Effector CD4-positive, alpha-beta T cell (primary cell): ENCODE measurements around the gene FAM193A.
"Not testable (repeated sequence)": the region's sequence is repeated elsewhere in the genome, so short reads cannot be mapped to it uniquely, and the experiment has no call there.

ENCODE experiments used
- DNase-seq: peaks from one replicate; pipeline ENCODE4 v3.0.0-alpha.2; 2020

FAM193A gene

DNA sequence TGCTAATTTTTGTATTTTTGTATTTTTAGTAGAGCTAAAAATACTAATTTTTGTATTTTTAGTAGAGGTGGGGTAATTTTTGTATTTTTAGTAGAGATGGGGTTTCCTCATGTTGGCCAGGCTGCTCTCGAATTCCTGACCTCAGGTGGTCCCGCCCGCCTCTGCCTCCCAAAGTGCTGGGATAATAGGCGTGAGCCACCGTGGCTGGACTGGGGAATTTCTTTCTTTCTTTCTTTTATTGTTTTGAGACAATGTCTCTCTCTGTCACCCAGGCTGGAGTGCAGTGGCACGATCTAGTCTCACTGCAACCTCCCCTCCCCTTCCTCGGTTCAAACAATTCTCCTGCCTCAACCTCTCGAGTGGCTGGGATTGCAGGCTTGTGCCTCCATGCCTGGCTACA is 83.0 kb downstream of the FAM193A start:
- no peak for DNase-seq

DNA sequence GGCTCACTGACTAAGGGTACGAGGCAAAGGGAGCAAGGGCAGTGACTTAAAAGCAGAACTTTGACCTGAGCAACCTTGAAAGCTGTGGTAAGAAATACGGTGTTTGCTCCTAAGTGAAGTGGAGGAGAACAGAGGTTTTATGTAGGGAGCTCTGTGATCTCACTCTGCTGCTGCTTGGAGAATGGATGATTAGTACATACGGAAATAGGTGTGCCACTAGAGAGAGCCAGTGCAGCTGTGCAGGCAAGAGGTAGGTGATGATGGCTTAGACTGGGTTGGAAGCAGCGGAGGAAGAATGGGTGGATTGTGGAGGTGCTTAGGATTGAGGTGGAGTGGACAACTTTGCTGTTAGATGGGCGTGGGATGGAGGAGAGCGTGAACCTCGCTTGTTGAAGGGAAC is 85.0 kb downstream of the FAM193A start:
- DNase-seq, result no peak

DNA sequence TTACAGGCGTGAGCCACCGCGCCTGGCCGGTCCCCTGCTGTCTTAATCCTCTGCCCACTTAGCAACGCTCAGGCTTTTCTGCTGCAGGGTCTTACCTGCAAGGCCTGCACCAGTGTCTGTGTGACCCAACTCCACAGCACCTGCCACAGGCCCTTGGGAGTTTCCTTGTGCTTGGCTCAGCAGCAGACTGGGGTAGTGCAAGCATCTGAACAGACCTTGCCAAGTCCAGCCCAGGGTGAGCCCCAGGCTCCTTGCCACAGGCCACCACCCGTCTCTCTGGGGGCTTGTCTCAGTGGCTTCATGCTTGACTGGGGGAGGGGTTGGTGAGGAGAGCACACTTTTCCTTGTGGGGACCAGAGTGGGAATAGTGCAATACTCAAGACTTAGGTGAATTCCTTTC is 87.0 kb downstream of the FAM193A start:
- no peak for DNase-seq

DNA sequence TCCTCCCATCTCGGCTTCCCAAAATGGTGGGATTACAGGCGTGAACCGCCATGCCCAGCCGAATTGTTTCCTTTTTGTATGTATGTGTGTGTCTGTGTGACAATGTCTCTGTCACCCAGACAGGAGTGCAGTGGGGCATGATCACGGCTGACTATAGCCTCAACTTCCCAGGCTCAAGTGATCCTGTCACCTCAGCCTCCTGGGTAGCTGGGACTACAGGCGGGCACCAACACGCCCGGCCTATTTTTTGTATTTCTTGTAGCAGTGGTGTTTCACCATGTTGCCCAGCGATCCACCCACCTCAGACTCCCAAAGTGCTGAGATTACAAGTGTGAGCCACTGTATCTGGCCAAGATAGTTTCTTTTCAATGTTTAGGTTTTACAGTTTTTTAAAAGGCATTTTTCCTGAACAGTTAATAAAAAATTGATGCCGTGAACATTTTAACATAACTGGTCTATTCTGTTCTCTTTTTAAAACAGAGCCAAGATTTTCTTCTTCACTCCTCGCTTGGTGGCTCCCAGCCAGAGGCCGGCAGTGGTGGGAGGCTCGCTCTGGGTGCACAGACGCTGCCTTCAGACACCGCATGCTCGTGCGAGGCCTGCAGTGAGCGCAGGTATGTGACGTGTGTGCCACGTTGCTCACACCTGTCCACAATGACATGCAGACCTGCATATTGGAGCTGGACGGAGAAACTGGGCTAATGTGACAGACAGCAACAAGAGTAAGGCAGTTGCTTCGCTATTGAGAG is 88.5 kb downstream of the FAM193A start:
- no peak for DNase-seq

DNA sequence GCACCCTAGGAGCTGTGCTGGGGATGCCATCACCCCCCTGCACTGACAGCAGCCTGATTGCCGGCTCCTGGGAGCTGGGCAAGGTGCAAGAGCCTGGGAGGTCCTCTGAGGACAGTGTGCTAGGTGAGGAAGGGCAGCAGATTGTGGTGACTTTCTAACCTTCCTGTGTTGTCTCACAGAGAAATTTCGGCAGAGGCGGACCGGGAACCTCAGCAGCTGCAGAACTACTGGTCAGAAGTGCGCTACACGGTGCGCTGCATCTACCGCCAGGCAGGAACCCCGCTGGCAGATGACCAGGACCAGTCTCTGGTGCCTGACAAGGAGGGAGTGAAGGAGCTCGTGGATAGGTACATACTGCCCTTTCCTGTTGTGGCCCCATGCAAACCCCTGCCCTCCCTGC is 89.8 kb downstream of the FAM193A start:
- no peak for DNase-seq

DNA sequence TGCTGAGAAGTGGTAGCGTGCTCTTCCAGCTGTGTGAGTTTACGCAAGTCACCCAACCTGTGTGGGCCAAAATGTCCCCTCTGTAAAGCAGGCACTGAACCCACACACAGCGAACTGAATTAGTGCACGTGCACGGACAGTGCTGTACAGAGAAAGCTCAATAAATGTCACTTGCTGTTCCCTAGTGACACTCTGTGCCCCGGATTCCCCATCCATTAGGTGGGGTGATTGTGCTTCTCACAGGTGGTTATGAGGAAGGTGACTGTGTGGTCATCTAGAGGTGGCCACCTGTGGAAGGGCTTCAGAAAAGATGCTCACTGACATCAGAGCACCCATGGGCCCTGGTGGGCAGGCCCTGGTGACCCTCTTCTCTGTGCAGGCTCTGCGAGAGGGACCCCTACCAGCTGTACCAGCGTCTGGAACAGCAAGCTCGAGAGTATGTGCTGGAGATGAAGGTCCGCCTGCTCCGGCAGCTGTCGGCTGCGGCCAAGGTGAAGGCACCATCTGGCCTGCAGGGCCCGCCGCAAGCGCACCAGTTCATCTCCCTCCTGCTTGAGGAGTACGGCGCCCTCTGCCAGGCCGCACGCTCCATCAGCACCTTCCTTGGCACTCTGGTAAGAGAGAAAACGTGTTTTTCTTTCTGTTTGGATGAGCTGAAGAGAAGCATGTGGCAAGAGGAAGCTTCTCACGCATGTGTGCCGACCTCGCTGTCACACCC is 94.3 kb downstream of the FAM193A start:
- no peak for DNase-seq

DNA sequence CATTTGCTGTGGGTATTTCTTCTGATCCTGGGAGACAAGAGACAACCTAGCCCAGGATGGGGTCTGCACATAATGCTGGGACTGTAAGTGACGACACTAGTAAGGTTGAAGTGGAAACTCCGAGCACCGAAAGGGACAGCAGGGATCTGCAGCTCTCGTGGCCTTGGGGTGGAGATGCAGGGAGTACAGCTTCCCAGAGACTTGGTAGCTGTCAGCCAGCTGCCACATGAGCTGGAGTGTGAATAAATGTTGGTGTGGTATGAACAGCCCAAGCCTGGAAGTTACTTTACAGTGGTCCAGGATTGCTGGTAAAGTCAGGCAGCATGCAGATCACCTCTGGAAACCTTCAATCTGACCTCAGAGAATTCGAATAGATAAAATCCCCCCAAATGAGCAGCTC is 97.6 kb downstream of the FAM193A start:
- no peak for DNase-seq

DNA sequence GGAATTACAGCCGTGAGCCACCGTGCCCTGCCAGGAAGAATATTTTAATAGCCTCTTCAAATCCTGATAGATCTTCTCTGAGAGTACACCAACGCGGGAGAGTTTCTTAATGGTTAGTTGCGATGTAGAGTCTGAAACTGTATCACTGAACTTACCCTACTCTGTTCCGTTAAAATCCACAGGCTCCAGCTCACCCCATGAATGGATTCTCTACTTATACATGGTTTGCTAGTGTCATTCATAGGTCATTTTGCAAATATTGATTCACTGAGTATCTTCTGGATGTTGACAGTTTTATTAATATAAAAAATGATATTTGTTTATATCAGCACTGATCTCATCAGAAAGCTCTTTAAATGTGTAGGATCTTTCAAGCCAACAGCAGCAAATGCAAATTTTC is 99.9 kb downstream of the FAM193A start:
- no peak for DNase-seq

DNA sequence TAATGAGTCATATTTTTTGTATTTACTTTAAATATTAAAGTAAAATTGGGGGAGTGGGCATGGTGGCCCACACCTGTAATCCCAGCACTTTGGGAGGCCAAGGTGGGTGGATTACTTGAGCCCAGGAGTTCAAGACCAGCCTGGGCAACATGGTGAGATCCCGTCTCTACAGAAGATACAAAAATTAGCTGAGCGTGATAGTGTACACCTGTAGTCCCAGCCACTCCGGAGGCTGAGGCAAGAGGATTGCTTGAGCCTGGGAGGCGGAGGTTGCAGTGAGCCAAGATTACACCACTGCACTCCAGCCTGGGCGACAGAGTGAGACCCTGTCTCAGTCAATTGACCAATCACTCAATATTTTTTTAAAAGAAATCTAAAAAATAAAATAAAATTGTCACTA is 100.5 kb downstream of the FAM193A start:
- not testable (repeated sequence) for DNase-seq

DNA sequence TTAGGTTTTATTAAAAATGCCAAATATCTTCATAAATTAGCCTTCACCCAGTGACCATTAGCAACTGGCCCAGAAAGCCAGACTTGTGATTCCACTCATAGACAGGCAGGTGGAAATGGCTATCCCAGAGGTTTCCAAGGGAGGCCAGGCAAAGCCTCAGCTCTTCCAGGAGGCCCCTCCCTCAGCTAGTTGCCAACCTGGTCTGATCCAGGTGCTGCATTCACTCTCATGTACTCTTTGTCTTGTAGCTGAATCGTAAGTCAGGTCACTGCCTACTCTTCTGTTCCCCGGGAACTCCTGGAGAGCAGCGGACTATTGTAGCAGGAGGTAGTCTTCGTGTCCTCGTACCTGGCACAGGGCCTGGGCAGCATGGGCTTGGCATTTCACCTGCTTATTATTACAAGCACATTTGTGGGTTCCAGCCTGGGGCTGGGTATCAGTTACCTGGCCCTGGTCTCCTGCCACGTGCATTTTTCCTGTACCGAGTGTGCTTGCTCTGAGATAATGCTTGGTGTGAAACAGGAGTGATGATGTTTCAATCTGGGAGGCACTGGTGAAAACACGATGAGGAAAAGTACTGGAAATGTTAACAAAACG is 101.6 kb downstream of the FAM193A start:
- no peak for DNase-seq

DNA sequence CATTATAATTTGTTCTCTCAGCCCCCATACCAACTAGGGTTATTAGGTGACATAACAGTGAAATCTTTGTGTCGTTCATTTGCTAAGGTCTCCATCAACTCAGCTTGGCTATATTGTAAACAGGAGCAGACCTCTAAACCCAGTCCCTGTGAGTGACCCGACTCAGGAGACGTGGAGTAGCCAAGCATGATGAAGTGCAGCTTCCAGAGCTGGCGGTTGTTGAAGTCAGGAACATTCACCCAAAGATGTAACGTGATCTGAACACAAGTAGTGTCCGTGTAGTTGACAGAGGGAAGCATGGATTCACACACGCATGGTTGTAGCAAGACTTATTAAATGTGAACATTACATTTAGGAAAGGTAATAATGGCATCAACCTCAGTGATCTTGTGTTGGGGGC is 102.3 kb downstream of the FAM193A start:
- DNase-seq, result no peak

DNA sequence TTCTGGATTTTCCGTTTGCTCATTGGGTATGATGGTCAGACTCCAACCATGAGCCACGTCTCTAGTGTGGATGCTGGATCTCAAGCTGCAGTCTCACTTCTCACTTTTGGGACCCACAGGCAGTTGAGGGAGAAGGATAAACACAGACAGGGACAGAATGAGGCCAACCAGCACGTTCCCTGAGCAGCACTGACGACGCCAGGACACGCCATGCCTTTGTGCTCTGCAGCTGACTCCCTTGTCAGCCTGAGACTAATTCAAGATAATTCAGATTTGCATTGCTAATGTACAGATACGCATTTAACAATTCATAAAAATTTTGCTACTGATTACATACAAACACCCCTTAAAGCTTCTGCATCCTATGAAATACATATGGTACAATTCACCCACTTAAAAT is 106.5 kb downstream of the FAM193A start:
- DNase-seq, result no peak

DNA sequence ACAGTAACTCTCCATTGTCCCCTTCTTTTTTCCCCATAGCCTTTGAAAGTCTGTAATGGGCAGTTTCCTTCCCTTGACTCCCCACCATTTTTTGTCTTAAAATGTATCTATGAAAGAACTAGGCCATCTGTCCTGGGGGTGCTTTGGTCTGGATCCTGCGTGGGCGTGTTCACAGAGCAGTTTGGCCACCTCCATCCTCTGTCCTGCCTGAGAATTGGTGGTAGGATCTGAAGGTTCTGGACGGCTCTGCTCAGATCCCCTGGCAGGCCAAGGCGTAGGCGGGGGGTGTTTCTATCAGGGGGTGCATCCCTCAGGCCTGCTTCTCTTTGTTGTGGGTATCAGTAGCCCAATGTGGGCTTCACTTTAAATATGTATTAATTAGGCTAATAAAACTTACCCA is 107.1 kb downstream of the FAM193A start:
- DNase-seq, result no peak

DNA sequence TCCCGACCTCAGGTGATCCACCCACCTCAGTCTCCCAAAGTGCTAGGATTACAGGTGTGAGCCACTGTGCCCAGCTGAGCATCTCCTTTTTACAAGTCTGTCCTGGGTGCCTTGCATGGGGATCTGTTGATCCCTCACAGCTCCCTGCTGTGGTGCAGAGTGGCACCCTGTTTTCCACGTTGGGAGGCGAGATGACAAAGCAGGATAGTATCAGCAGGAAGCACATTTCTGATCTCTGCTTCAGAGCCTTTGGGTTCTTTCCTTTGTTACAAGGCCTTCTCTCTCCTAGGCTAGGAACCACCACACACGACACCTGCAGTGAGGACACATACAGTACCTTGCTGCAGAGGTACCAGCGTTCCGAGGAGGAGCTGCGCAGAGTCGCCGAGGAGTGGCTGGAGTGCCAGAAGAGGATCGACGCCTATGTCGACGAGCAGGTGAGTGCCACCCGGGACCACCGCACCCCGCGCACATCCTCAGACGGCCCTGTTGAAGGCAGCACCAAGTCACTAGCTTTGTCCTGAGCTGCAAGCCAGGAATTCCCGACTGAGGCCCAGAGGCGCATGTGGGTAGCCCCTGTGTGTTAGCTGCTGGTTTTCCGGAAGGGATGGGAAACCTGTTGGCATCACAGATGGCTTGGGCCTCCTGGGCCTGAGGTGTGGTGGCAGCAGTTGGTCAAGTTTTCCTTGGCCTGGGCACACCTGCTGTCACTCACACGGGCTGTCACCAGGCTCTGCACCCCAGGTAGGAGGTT is 110.1 kb downstream of the FAM193A start:
- DNase-seq, result no peak

DNA sequence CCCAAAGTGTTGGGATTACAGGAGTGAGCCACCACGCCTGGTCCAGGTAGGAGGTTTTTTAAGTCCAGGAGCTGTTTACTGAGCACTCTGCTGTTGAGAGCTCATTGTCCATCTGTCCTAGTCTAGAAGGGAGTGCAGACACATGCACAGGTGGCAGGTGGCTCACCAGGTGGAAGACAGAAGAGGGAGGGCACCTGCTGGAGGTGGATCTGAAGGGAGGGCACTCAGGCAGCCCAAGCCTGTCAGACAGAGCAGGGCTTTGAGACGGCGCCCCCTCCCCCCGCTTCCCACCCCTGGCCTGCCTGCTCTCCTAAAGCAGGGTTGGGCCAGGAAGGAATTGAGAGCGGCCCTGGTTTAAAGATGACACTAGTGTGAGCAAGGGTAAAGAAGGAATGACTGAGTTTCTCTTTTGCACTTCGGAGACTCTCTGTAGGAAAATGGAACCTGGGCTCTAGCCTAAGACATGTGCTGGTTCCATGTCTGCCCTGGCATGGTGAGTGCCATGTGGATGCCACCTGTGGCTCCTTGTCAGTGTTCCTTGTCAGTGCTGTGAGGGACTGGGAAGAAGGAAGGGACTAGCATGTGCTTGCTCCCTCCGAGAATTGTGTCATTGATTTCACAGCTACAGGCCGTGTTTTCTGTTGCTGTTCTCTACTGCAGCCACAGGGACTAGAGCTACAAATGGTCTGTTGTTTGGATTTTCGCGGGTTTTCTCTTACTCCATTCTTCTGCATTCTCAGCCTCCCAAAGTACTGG is 111.1 kb downstream of the FAM193A start:
- no peak for DNase-seq

DNA sequence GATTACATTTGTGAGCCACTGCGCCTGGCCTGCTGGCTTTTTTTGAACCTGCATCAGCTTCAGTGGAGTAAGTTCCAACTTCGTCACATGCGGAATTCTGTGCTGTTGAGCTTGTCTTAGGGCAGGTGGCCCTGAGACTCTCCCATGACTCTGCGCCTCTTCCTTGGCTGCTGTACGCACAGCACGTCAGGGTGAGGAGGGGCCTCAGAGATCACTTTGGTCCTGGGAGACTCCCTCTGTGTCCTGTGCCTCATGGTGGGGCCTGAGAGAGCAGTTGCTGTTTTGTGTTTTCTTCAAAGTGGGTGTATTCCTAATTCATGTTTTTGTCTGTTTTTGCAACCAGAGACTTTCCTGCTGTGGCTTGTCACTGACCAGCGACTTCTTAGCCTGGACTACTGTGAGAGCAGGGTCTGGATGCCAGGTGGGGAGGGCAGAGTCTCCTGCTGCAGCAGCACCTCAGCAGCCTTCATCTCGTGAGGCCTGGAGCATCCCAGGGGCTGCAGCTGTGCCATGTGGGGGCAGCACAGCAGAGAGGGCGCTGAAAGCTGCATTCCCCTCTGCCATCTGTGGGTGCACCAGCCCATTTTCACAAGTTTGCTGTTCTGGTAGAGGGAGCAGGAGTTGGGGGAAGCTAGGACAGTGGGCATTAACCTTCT is 111.8 kb downstream of the FAM193A start:
- no peak for DNase-seq

DNA sequence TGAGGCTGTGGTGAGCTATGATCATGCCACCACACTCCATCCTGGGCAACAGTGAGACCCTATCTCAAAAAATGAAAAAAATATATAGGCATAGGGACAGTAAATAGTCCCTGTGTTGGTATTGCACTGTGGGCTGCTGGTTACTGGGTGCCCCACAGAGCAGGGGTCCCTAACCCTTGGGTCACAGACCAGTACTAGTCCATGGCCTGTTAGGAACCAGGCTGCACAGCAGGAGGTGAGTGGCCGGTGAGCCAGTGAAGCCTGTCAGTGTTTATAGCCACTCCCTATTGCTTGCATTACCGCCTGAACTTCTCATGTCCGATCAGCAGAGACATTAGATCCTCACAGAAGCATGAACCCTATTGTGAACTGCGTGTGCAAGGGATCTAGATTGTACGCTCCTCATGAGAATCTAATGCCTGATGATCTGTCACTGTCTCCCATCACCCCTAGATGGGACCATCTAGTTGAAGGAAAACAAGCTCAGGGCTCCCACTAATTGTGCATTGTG is 113.2 kb downstream of the FAM193A start:
- DNase-seq, result no peak

DNA sequence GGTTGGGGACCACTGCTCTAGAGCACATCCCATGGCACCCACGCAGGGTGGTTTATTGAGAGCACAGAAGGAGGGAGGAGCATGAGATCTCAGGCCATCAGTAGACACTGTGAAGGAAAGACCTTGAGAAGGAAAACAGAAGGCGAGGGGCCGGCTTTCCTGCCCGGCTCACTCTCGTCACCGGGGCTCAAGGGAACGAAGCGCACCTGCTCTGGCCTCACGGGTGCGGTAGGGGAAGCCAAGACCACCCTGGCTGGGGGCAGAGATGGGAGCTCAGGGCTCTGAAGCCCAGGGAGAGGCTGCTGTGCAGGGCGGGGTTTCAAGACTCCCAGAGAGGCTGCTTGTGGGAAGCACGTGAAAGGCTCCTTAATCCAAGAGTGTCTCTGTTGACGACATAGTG is 113.8 kb downstream of the FAM193A start:
- no peak for DNase-seq

DNA sequence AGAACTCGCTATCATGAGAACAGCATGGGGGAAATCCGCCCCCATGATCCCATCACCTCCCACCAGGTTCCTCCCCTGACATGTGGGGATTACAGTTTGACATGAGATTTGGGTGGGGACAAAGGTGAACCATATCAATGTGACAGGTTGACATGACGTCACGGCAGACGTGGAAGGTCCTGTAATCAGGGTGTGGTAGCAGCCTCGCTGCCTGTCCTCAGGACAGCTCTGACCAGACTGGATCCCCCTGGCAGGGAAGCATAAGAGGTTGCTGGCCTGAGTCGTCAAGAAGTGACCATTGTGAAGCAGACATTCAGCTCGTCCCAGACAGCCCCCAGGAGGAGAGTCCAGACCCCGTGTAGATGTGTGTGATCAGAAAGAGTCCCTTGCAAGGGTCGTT is 115.1 kb downstream of the FAM193A start:
- no peak for DNase-seq

DNA sequence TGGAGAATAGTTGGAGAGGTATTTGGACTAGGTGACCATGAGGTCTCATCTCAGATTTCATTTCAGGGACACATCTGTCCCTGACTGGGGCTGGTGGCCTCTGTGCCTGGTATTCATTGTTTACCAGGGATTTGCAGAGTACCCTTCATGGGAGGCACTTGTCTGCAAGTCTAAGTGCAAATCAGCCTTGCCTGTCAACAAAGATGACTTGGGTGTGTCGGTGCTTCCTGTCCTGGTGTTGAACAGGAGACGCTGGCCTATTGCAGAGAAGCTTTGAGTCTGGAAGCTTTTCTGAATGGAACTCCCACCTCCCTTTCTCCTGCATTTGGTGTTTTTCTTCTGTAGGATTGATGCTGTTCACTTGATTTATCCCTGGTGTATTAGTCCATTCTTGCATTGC is 115.6 kb downstream of the FAM193A start:
- no peak for DNase-seq

DNA sequence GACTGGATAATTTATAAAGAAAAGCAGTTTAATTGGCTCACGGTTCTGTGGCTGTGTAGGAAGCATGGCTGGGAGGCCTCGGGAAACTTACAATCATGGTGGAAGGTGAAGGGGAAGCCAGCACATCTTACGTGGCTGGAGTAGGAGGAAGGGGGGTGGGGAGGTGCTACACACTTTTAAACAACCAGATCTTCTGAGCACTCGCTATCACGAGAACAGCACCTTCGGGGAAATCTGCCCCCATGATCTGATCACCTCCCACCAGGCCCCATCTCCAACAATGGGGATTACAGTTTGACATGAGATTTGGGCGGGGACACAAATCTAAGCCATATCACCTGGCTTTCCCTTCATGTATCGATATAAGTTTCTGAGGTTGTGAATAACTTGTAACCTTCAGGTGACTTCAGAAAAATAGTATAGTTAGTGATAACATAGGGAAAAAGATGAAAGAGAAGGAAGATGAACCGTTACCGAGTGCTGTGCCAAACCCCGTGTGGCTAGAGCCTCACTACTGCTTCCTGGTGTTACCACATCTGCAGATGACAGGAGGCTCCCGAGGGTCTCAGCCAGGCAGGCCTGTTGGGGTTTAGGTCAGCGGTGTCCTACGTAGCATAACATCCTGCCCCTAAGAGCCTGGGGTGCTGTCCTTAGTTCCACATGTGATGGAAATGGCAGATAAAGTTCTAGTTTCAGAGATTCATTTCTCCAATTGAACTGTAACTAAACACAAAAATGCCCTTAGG is 116.1 kb downstream of the FAM193A start:
- no peak for DNase-seq
